ENCODE data around the gene ONECUT3. TPM values are rescaled to one million over a fixed set of nuclear protein-coding genes. Genes with fewer than 3 reads are reported as not detected.

Gene ONECUT3
- total and polyA plus RNA-seq, 10 of the 15 experiments (the other 5 are each of a cell fraction or from before 2014, with no cell fraction given), result not detected

DNA sequence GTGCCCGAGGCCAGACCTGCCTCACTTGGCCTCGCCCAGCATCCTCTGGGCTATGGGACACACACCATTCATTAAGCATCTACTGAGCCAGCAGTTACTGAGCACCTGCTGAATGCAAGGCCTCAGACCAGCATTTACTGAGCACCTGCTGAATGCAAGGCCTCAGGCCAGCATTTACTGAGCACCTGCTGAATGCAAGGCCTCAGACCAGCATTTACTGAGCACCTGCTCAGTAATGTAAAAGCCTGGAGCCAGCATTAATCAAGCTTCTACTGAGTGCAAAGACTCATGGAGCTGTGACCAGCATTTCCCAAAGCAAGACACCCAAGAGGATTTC lies 55.1 kb downstream of the ONECUT3 start (continued):
- TF ChIP-seq, protein P1, sequence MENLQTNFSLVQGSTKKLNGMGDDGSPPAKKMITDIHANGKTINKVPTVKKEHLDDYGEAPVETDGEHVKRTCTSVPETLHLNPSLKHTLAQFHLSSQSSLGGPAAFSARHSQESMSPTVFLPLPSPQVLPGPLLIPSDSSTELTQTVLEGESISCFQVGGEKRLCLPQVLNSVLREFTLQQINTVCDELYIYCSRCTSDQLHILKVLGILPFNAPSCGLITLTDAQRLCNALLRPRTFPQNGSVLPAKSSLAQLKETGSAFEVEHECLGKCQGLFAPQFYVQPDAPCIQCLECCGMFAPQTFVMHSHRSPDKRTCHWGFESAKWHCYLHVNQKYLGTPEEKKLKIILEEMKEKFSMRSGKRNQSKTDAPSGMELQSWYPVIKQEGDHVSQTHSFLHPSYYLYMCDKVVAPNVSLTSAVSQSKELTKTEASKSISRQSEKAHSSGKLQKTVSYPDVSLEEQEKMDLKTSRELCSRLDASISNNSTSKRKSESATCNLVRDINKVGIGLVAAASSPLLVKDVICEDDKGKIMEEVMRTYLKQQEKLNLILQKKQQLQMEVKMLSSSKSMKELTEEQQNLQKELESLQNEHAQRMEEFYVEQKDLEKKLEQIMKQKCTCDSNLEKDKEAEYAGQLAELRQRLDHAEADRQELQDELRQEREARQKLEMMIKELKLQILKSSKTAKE (IDR thresholded peaks at IDR 0.05; ENCODE audit: low read depth, poor library complexity, severe bottlenecking), result no peak
- TF ChIP-seq CEBPB (IDR thresholded peaks at IDR 0.05; ENCODE audit: borderline replicate concordance in 1 of 2, low read depth in 2 of 2, low read length in 2 of 2), result no peak
- TF ChIP-seq, protein P2, sequence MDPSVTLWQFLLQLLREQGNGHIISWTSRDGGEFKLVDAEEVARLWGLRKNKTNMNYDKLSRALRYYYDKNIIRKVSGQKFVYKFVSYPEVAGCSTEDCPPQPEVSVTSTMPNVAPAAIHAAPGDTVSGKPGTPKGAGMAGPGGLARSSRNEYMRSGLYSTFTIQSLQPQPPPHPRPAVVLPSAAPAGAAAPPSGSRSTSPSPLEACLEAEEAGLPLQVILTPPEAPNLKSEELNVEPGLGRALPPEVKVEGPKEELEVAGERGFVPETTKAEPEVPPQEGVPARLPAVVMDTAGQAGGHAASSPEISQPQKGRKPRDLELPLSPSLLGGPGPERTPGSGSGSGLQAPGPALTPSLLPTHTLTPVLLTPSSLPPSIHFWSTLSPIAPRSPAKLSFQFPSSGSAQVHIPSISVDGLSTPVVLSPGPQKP (IDR thresholded peaks at IDR 0.05; ENCODE audit: low read depth, low read length), result no peak
- TF ChIP-seq, protein P3, sequence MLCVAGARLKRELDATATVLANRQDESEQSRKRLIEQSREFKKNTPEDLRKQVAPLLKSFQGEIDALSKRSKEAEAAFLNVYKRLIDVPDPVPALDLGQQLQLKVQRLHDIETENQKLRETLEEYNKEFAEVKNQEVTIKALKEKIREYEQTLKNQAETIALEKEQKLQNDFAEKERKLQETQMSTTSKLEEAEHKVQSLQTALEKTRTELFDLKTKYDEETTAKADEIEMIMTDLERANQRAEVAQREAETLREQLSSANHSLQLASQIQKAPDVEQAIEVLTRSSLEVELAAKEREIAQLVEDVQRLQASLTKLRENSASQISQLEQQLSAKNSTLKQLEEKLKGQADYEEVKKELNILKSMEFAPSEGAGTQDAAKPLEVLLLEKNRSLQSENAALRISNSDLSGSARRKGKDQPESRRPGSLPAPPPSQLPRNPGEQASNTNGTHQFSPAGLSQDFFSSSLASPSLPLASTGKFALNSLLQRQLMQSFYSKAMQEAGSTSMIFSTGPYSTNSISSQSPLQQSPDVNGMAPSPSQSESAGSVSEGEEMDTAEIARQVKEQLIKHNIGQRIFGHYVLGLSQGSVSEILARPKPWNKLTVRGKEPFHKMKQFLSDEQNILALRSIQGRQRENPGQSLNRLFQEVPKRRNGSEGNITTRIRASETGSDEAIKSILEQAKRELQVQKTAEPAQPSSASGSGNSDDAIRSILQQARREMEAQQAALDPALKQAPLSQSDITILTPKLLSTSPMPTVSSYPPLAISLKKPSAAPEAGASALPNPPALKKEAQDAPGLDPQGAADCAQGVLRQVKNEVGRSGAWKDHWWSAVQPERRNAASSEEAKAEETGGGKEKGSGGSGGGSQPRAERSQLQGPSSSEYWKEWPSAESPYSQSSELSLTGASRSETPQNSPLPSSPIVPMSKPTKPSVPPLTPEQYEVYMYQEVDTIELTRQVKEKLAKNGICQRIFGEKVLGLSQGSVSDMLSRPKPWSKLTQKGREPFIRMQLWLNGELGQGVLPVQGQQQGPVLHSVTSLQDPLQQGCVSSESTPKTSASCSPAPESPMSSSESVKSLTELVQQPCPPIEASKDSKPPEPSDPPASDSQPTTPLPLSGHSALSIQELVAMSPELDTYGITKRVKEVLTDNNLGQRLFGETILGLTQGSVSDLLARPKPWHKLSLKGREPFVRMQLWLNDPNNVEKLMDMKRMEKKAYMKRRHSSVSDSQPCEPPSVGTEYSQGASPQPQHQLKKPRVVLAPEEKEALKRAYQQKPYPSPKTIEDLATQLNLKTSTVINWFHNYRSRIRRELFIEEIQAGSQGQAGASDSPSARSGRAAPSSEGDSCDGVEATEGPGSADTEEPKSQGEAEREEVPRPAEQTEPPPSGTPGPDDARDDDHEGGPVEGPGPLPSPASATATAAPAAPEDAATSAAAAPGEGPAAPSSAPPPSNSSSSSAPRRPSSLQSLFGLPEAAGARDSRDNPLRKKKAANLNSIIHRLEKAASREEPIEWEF (IDR thresholded peaks at IDR 0.05; ENCODE audit: insufficient replicate concordance, low read depth, low read length), result no peak
- TF ChIP-seq JUND (IDR thresholded peaks at IDR 0.05; ENCODE audit: low read depth, low read length), result no peak
